Fibroblast of lung (primary cell): ENCODE results near the gene OTOGL. TPM values are rescaled to one million over a fixed set of nuclear protein-coding genes. Genes with fewer than 3 reads are reported as not detected.
A peak's percentile ranks its signal among the peaks of the same experiment; 100 is the strongest.

Experiments
- DNase-seq, 2 donors: peaks; one replicate each; pipeline versions ENCODE4 v3.0.0 to v3.0.0-alpha.2; 2010; ENCODE audit warnings: low read depth in 2 of 2
- H2AFZ ChIP-seq: 2 replicates; pipeline ENCODE4 v1.5.1; 2012; ENCODE audit warnings: low read length, control low read depth, inconsistent platforms
- H3K27ac ChIP-seq: 2 replicates; pipeline ENCODE4 v1.5.1; 2011; ENCODE audit warnings: low read length, control low read depth; ENCODE audit not compliant: insufficient read depth
- H3K27me3 ChIP-seq: 2 replicates; pipeline ENCODE4 v1.5.1; 2011; ENCODE audit warnings: mild to moderate bottlenecking, low read length; ENCODE audit not compliant: control insufficient read depth, insufficient read depth
- H3K36me3 ChIP-seq: 2 replicates; pipeline ENCODE4 v1.5.1; 2011; ENCODE audit warnings: low read length; ENCODE audit not compliant: control insufficient read depth, insufficient read depth
- H3K4me1 ChIP-seq: 2 replicates; pipeline ENCODE4 v1.5.1; 2011; ENCODE audit warnings: low read length; ENCODE audit not compliant: control insufficient read depth, insufficient read depth; ENCODE audit errors: extremely low read depth
- H3K4me2 ChIP-seq: 2 replicates; pipeline ENCODE4 v1.5.1; 2011; ENCODE audit warnings: low read length, control low read depth; ENCODE audit not compliant: insufficient read depth; ENCODE audit errors: extremely low read depth
- H3K4me3 ChIP-seq, 4 experiments: fragments of 200-600 bp in 1 of 4; sonication (generic) in 1 of 4; replicated peaks in 1 of 4; 2 replicates each; pipeline ENCODE4 v1.5.1; 2011 to 2016; ENCODE audit warnings: low read length in 4 of 4, low read depth in 3 of 4, mild to moderate bottlenecking in 3 of 4, control low read depth in 2 of 4, inconsistent platforms in 1 of 4, mixed read lengths in 1 of 4; ENCODE audit not compliant: insufficient read depth in 1 of 4; ENCODE audit errors: control extremely low read depth in 1 of 4
- H3K79me2 ChIP-seq: 2 replicates; pipeline ENCODE4 v1.5.1; 2012; ENCODE audit warnings: mild to moderate bottlenecking, low read length, inconsistent platforms; ENCODE audit not compliant: control insufficient read depth, insufficient read depth
- H3K9ac ChIP-seq: 2 replicates; pipeline ENCODE4 v1.5.1; 2011; ENCODE audit warnings: mild to moderate bottlenecking, low read length, control low read depth; ENCODE audit not compliant: insufficient read depth
- H3K9me3 ChIP-seq: 2 replicates; pipeline ENCODE4 v1.5.1; 2012; ENCODE audit warnings: low read depth, low read length; ENCODE audit not compliant: control insufficient read depth, insufficient read depth
- H4K20me1 ChIP-seq: 2 replicates; pipeline ENCODE4 v1.5.1; 2011; ENCODE audit warnings: low read length; ENCODE audit not compliant: control insufficient read depth, insufficient read depth; ENCODE audit errors: extremely low read depth
- EZH2 ChIP-seq: IDR thresholded peaks from 2 replicates; pipeline ENCODE4 v1.5.1; 2012; ENCODE audit warnings: low read length, control low read depth, mild to moderate bottlenecking; ENCODE audit errors: missing control alignments
- polyA plus RNA-seq, 2 donors: library from polyadenylated mRNA; depleted of rRNA in 1 of 2; stranded (reverse) in 1 of 2; unstranded in 1 of 2; fragments of >200 nt; gene quantifications; 2 replicates each; pipeline ENCODE4 v1.2.1, GENCODE V29; 2011 to 2012; ENCODE audit warnings: missing spikeins in 1 of 2
- total RNA-seq: library from RNA; depleted of rRNA; stranded (reverse); fragments of >200 nt; gene quantifications from 2 replicates; pipeline ENCODE4 v1.2.1, GENCODE V29; 2014
- TF ChIP-seq, protein P1 (sequence below), 2 donors: IDR thresholded peaks in 1 of 2; conservative IDR thresholded peaks in 1 of 2; 1 replicate in 1 of 2; 2 replicates in 1 of 2; pipeline ENCODE4 v1.5.1; 2011 to 2012; ENCODE audit warnings: low read length in 2 of 2, control low read depth in 1 of 2, inconsistent platforms in 1 of 2, low read depth in 1 of 2, mild to moderate bottlenecking in 1 of 2

The OTOGL gene
- total and polyA plus RNA-seq, 2 donors (not counting 1 experiment from before 2014, with no cell fraction given), result 0.15 to 0.17 TPM

DNA sequence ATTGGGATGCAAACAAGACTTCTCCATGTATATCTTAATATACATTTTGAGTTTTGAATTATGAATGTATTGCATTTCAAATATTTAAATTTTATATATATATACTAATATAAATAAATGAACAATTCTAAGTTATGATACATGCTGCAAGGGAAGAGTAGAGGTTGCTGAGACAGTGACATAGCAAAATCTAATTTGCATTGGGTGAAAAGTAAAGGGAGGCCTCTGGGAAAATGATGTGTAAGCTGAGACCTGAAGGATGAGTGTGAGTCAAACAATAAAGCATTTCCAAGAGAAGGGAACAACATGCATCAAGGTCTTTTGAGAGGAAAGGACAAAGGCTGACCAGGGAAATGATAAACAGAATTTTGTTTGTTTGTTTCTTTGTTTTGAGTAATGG, 281.8 kb downstream of the OTOGL start:
- H3K4me3 ChIP-seq, result no peak overlapping the region
- TF ChIP-seq, protein P1, sequence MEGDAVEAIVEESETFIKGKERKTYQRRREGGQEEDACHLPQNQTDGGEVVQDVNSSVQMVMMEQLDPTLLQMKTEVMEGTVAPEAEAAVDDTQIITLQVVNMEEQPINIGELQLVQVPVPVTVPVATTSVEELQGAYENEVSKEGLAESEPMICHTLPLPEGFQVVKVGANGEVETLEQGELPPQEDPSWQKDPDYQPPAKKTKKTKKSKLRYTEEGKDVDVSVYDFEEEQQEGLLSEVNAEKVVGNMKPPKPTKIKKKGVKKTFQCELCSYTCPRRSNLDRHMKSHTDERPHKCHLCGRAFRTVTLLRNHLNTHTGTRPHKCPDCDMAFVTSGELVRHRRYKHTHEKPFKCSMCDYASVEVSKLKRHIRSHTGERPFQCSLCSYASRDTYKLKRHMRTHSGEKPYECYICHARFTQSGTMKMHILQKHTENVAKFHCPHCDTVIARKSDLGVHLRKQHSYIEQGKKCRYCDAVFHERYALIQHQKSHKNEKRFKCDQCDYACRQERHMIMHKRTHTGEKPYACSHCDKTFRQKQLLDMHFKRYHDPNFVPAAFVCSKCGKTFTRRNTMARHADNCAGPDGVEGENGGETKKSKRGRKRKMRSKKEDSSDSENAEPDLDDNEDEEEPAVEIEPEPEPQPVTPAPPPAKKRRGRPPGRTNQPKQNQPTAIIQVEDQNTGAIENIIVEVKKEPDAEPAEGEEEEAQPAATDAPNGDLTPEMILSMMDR (conservative IDR thresholded peaks at IDR 0.05 in 1 of 2, IDR thresholded peaks at IDR 0.05 in 1 of 2; ENCODE audit: low read depth in 1 of 2, low read length in 2 of 2), result no peak
- no peak for TF ChIP-seq EZH2

DNA sequence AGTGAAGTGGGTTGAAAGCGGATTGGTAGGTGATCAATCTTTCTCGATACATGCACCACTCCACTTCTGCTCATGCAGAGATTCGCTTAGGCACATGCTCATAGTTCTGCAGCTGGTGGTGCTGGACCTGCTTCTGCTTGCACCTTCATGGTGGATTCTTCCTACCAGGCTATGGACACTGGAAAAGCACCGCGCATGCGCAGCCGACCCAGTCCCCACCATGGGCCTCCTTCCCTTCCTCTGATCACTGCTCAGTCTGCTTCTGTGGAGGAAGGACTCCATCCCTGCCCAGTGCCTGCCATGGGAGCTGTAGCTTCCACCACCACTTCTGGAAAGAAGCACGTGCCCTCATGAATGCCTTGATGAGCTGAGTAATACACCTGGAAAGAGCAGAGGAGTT, 282.9 kb downstream of the OTOGL start:
- H3K4me1 ChIP-seq, result no peaks in the 10 kb centered on the region
- H3K79me2 ChIP-seq, result no peaks in the 10 kb centered on the region
- no peak overlapping the region for H3K27ac ChIP-seq
- no peaks in the 10 kb centered on the region for H4K20me1 ChIP-seq
- H3K9me3 ChIP-seq, result no peaks in the 10 kb centered on the region
- no peak for DNase-seq
- no peak overlapping the region for H3K4me3 ChIP-seq
- H3K9ac ChIP-seq, result no peak overlapping the region
- TF ChIP-seq EZH2, result no peak
- TF ChIP-seq, protein P1 (conservative IDR thresholded peaks at IDR 0.05 in 1 of 2, IDR thresholded peaks at IDR 0.05 in 1 of 2; ENCODE audit: low read depth in 1 of 2, low read length in 2 of 2), result no peak
- no peaks in the 10 kb centered on the region for H3K36me3 ChIP-seq
- no peak overlapping the region for H3K4me2 ChIP-seq
- H3K27me3 ChIP-seq, result no peaks in the 10 kb centered on the region
- no peak overlapping the region for H2AFZ ChIP-seq

More for the DNA sequence above, 281.8 kb downstream of the OTOGL start:
- no peak overlapping the region for H3K27ac ChIP-seq
- no peak for DNase-seq
- no peaks in the 10 kb centered on the region for H3K79me2 ChIP-seq
- no peaks in the 10 kb centered on the region for H3K27me3 ChIP-seq
- no peaks in the 10 kb centered on the region for H3K36me3 ChIP-seq
- H2AFZ ChIP-seq, result no peak overlapping the region
- H3K4me2 ChIP-seq, result no peak overlapping the region
- H3K4me1 ChIP-seq, result no peaks in the 10 kb centered on the region
- H3K9me3 ChIP-seq, result no peaks in the 10 kb centered on the region
- no peak overlapping the region for H3K9ac ChIP-seq
- no peaks in the 10 kb centered on the region for H4K20me1 ChIP-seq

DNA sequence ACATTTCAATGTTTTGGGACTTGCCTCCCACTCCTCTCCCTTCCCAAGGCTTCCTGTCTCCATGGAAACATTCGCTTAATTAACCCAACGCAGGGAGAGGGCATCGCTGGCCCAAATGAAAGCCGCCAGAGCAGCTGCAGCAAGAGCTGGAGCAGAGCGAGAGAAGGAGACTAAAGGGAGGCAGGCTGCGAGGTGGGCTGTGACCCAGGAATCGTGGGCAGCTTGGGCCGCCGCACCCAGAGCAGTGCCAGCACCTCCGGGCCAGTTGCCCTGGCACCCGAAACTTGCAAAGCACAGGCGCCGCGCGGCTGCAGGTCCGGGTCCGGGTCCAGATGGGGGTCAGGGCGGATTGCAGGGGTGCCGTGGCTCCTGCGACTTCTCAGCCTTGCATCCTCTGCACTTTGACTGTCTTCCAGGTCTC, 301.2 kb downstream of the OTOGL start:
- no peaks in the 10 kb centered on the region for H3K36me3 ChIP-seq
- H4K20me1 ChIP-seq, result no peaks in the 10 kb centered on the region
- DNase-seq, result peak; percentile 34 to 50
- no peaks in the 10 kb centered on the region for H3K4me1 ChIP-seq
- no peaks in the 10 kb centered on the region for H3K9me3 ChIP-seq
- no peaks in the 10 kb centered on the region for H3K79me2 ChIP-seq
- no peak overlapping the region for H3K27ac ChIP-seq
- H3K4me3 ChIP-seq, result peak overlapping the region; percentile 29 to 57 (median 49)
- H2AFZ ChIP-seq, result peak overlapping the region; percentile 75
- no peaks in the 10 kb centered on the region for H3K27me3 ChIP-seq
- peak overlapping the region; percentile 49 for H3K4me2 ChIP-seq
- TF ChIP-seq, protein P1 (conservative IDR thresholded peaks at IDR 0.05 in 1 of 2, IDR thresholded peaks at IDR 0.05 in 1 of 2; ENCODE audit: low read depth in 1 of 2, low read length in 2 of 2), result no peak
- no peak for TF ChIP-seq EZH2
- no peak overlapping the region for H3K9ac ChIP-seq
